Pancreas (tissue), 10 donors: ENCODE data around the gene FBXO10. TPM values are rescaled to one million over a fixed set of nuclear protein-coding genes. Genes with fewer than 3 reads are reported as not detected.
"Not testable (repeated sequence)": the region's sequence is repeated elsewhere in the genome, so short reads cannot be mapped to it uniquely, and the experiment has no call there.

Experiments used
- ATAC-seq, 4 donors: fragments of 200-7000 bp; cut with Tn5 transposase; one replicate each; pipeline versions ENCODE4 v1.8.0 to v1.9.1; 2020; ENCODE audit warnings: mild to moderate bottlenecking in 4 of 4, moderate library complexity in 4 of 4
- DNase-seq, 6 donors: peaks; one replicate each; pipeline ENCODE4 v3.0.0-alpha.2; 2020
- FAIRE-seq: peaks from 2 replicates; lab custom pipeline; 2012; peaks lifted over from hg19 to GRCh38; lab: Jason Lieb, UNC
- H3K27ac ChIP-seq, 4 donors: fragments of 200-600 bp; sonication (generic); 1 replicate in 3 of 4; 2 replicates in 1 of 4; pipeline versions ENCODE4 v1.5.0 to v1.8.0; 2020
- H3K27me3 ChIP-seq, 4 donors: fragments of 200-600 bp; one replicate each; pipeline ENCODE4 v1.8.0; 2021
- H3K36me3 ChIP-seq, 3 donors: fragments of 200-600 bp; sonication (generic) in 1 of 3; one replicate each; pipeline versions ENCODE4 v1.5.0 to v1.8.0; 2020 to 2021
- H3K4me1 ChIP-seq, 3 donors: fragments of 200-600 bp; one replicate each; pipeline ENCODE4 v1.8.0; 2021
- H3K4me3 ChIP-seq, 4 donors: fragments of 200-600 bp; sonication (generic) in 2 of 4; one replicate each; pipeline versions ENCODE4 v1.5.0 to v1.8.0; 2020 to 2021
- H3K9me3 ChIP-seq, 4 donors: fragments of 200-600 bp; one replicate each; pipeline ENCODE4 v1.8.0; 2021
- WGBS, 2 donors: extraction: QIAGEN DNeasy Blood & Tissue Kit; methylation state at CpG; one replicate each; pipeline ENCODE4 v1.1.7; 2013; 5-methylcytosine and 5-hydroxymethylcytosine counted together
- intact Hi-C, 3 donors: fragments of 100-400 bp; cut with DNase I; formaldehyde crosslinking; loops; one replicate each; pipeline versions ENCODE4 v1.11.1 to v1.14.2; 2022
- polyA plus RNA-seq, 2 donors: library from polyadenylated mRNA; stranded (reverse); fragments of 200-250 nt; gene quantifications; one replicate each; pipeline ENCODE4 v1.2.3, GENCODE V29; 2013
- total RNA-seq, 6 donors: library from RNA; stranded (reverse); fragmentation: NEBNext Ultra II Directional in 4 of 6; extraction: Animal tissue kit (Norgen Biotek cat#: 25700) in 4 of 6; gene quantifications; one replicate each; pipeline versions ENCODE4 v1.2.1 to v1.2.4, GENCODE V29; 2021 to 2023
- TF ChIP-seq, protein P1 (sequence below), 4 donors: fragments of 200-600 bp; sonication (generic) in 3 of 4; IDR thresholded peaks; one replicate each; pipeline versions ENCODE4 v1.5.0 to v1.8.0; 2021; ENCODE audit warnings: antibody characterized with exemption in 4 of 4
- donor health status: healthy with polysubstance abuse.
- donor health status: DM: no; HTN: no; CAD: no; lungs with moderate emphysema.
- donor health status: DM: no; HTN: no; CAD: no.
- donor health status: control.
- donor health status: control.
- donor health status: Bipolar disorder and iron deficiency.
- donor health status: DM: yes; HTN: yes; CAD: no.
- donor health status: DM: no; HTN: no; CAD: no.
- donor health status: DM: no; HTN: no; CAD: no.
- donor health status: DM: yes; HTN: yes; CAD: no.

Gene FBXO10
- total and polyA plus RNA-seq, 8 donors = 3.9 to 7.9 (median 6.1) TPM

DNA sequence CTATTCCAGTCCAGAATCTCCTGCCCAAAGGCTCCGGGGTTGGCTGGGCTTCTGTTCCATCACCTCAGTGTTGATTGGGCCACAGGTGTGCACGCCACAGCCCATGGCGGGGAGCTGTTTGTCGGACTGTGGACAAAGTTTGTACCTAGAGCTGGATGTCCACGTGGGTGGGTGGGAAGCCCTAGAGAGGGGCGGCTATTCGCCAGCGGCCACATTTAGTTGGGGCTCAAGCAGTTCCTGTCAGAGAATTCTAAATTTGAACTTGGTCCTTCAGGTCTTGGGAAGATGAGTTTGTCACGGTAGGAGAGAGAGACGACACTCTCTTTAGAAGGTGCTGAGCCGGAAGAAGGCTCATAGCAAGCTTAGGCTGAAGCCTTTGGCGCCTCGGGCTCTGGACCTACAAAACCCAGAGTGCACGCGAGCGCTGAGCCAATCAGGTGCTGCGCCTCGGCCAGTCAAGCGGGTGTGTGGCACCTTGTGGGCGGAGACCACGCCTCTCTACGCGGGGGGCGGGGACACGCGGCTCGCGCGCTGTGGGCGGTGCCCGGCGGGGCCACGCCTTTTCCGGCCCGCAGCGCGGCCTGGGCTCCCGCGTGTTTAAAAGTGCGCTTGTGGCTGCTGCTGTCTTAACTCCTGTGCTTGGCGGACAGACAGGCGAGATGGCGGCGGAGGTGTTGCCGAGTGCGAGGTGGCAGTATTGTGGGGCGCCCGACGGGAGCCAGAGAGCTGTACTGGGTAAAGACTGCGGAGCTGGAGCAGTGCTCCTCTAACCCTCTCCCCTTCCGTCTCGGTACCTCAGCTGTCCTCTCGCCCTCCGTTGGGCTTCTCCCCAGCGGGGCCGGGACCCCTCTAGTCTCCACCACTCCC lies 90.6 kb downstream of the FBXO10 start, which contains the start of gene POLR1E:
TSS of gene POLR1E (plus strand) at position 560 of the 867 bp plus-strand sequence. CDS start at position 660, 100 bp downstream.
- Histone ChIP-seq H3K9me3 (no peaks in the 10 kb centered on the region), H3K27ac (peak within 1 kb of the TSS; percentile 14 to 55 (median 46)), H3K4me1 (peaks cover 13 to 19% (median 16%) of the 10 kb centered on the region in 3 donors), H3K4me3 (peak within 1 kb of the TSS; percentile 56 to 91 (median 72)), H3K27me3 (no peaks in the 10 kb centered on the region), H3K36me3 (peaks cover 0 to 14% (median 0%) of the 10 kb centered on the region in 3 donors)
- FAIRE-seq = no peak
- peak; percentile 99 for ATAC-seq
- TF ChIP-seq, protein P1, sequence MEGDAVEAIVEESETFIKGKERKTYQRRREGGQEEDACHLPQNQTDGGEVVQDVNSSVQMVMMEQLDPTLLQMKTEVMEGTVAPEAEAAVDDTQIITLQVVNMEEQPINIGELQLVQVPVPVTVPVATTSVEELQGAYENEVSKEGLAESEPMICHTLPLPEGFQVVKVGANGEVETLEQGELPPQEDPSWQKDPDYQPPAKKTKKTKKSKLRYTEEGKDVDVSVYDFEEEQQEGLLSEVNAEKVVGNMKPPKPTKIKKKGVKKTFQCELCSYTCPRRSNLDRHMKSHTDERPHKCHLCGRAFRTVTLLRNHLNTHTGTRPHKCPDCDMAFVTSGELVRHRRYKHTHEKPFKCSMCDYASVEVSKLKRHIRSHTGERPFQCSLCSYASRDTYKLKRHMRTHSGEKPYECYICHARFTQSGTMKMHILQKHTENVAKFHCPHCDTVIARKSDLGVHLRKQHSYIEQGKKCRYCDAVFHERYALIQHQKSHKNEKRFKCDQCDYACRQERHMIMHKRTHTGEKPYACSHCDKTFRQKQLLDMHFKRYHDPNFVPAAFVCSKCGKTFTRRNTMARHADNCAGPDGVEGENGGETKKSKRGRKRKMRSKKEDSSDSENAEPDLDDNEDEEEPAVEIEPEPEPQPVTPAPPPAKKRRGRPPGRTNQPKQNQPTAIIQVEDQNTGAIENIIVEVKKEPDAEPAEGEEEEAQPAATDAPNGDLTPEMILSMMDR (IDR thresholded peaks at IDR 0.05) = no peak
- DNase-seq = peak; percentile 94 to 99 (median 98)
- intact Hi-C loops = loop anchor here in 1 of 3 donors (10.0 kb wide), 2 partner anchors 109 to 269 kb away; partner anchors contain the start of genes TOMM5 and TRMT10B
- WGBS, 2 donors = 1 to 2% methylated on average over 55 to 56 of the region's 56 CpGs

DNA sequence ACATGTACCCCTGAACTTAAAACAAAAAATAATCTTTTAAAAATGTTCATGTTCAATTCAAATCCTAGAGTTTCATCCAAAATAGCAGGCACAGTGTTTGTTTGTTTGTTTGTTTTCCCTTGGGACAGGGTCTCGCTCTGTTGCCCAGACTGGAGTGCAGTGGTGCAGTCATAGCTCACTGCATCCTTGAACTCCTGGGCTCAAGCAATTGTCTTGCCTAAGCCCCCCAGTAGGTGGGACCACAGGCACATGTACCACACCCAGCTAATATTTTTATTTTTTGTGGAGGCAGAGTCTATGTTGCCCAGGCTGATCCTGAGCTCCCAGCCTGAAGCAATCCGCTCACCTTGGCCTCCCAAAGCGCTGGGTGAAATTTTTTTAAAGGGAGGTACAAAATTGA lies 95.4 kb downstream of the FBXO10 start:
- Histone ChIP-seq H3K27ac (no peak overlapping the region), H3K4me3 (no peak overlapping the region), H3K4me1 (peaks cover 3 to 4% (median 3%) of the 10 kb centered on the region in 3 donors), H3K27me3 (no peaks in the 10 kb centered on the region), H3K9me3 (no peaks in the 10 kb centered on the region), H3K36me3 (no peaks in the 10 kb centered on the region)
- 71 to 85% methylated on average over 3 of the region's 3 CpGs for WGBS, 2 donors
- intact Hi-C loops = loop anchor here in 1 of 3 donors (10.0 kb wide), 2 partner anchors 114 to 274 kb away; partner anchors contain the start of genes TOMM5 and TRMT10B
- no peak for FAIRE-seq
- TF ChIP-seq, protein P1 (IDR thresholded peaks at IDR 0.05) = no peak
- no peak for DNase-seq
- ATAC-seq = no peak

DNA sequence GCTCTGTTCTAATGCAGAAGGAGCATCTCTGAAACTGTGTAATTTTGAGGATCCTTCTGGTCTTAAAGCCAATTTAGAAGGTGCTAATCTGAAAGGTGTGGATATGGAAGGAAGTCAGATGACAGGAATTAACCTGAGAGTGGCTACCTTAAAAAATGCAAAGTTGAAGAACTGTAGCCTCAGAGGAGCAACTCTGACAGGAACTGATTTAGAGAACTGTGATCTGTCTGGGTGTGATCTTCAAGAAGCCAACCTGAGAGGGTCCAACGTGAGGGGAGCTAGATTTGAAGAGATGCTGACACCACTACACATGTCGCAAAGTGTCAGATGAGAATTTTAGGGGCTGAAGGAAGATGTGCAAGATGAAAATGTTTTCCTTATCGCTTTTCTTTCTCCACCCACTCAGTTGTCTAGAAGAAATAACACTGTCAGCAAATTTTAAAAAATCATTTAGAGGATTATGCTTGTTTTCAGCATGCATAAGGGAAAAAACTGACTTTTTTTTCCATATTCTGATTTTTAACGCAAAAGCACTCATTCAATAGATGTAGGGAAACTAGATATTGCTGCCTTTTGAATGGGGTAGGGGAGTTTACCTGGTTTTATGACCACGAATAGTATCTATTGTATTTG lies 98.1 kb downstream of the FBXO10 start:
- ATAC-seq, FAIRE-seq, H3K9me3 ChIP-seq, intact Hi-C loops, H3K4me3 ChIP-seq, H3K27me3 ChIP-seq, H3K36me3 ChIP-seq, DNase-seq, H3K27ac ChIP-seq, H3K4me1 ChIP-seq: not testable (repeated sequence)
- WGBS, 2 donors = 63 to 69% methylated on average over 5 of the region's 5 CpGs

DNA sequence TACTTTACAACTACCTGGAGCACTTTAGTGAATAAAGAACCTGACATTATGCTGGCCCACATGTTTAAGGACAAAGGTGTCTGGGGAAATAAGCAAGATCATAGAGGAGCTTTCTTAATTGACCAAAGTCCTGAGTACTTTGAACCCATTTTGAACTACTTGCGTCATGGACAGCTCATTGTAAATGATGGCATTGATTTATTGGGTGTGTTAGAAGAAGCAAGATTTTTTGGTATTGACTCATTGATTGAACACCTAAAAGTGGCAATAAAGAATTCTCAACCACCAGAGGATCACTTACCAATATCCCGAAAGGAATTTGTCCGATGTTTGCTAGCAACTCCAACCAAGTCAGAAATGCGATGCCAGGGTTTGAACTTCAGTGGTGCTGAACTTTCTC lies 98.7 kb downstream of the FBXO10 start:
- WGBS, 2 donors = 76 to 83% methylated on average over 4 of the region's 4 CpGs
- FAIRE-seq, H3K27ac ChIP-seq, H3K27me3 ChIP-seq, H3K4me1 ChIP-seq, DNase-seq, intact Hi-C loops, H3K9me3 ChIP-seq, H3K4me3 ChIP-seq, H3K36me3 ChIP-seq, ATAC-seq: not testable (repeated sequence)

DNA sequence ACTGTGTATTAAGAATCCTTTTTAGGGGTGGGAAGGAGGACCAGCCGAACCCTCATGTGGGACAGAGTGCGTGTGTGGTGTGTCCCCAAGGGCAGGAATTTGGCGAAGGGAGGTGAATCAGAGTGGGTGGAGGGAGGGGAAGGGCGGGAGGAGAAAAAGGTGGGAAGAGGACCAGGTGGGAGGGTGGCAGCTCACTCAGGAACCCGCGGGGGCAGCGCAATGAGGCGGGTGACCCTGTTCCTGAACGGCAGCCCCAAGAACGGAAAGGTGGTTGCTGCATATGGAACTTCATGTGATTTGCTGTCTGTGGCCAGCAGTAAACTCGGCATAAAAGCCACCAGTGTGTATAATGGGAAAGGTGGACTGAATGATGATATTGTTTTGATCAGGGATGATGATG lies 99.2 kb downstream of the FBXO10 start:
- H3K27me3 ChIP-seq = no peaks in the 10 kb centered on the region
- H3K4me1 ChIP-seq = peaks cover 0 to 5% (median 0%) of the 10 kb centered on the region in 3 donors
- H3K4me3 ChIP-seq = no peak overlapping the region
- ATAC-seq (no peak), DNase-seq (no peak), FAIRE-seq (no peak)
- 29 to 47% methylated on average over 11 of the region's 11 CpGs for WGBS, 2 donors
- no peaks in the 10 kb centered on the region for H3K36me3 ChIP-seq
- no peaks in the 10 kb centered on the region for H3K9me3 ChIP-seq
- H3K27ac ChIP-seq = no peak overlapping the region
- TF ChIP-seq, protein P1 (IDR thresholded peaks at IDR 0.05) = no peak
- intact Hi-C loops = no loop called here
